ENCODE data around the gene IFT43. TPM values are rescaled to one million over a fixed set of nuclear protein-coding genes. Genes with fewer than 3 reads are reported as not detected.

IFT43 gene
- polyA plus RNA-seq, 3 donors, result 10.3 to 12.4 (median 10.5) TPM

- no peak for DNase-seq
Observed at GRCh38 chr14:76019676-76020075, 34.1 kb downstream of the IFT43 start.

GRCh38 chr14:76022991-76023390 lies 37.4 kb downstream of the IFT43 start:
- H3K4me1 Mint-ChIP-seq, result no peaks in the 10 kb centered on the region
- peaks cover 9% of the 10 kb centered on the region in 2 donors for H3K36me3 Mint-ChIP-seq
- H3K4me3 ChIP-seq (replicated peaks in 1 of 3; ENCODE audit: low read depth in 2 of 3, low read length in 3 of 3), result no peak overlapping the region
- no peak overlapping the region for H3K9ac ChIP-seq (ENCODE audit: insufficient read depth, low read length, poor library complexity, severe bottlenecking)
- no peak overlapping the region for H3K4me2 ChIP-seq (replicated peaks; ENCODE audit: extremely low read depth, low read length, poor library complexity, severe bottlenecking)
- no peak for DNase-seq
- no peaks in the 10 kb centered on the region for H3K36me3 ChIP-seq (replicated peaks in 1 of 2; ENCODE audit: control insufficient read depth in 1 of 2, insufficient read depth in 2 of 2, low read length in 2 of 2)
- no peak overlapping the region for H3K27ac ChIP-seq (ENCODE audit: low read depth in 1 of 2, low read length in 2 of 2)
- no peak overlapping the region for H3K4me3 Mint-ChIP-seq
- 100% methylated on average over 2 of the region's 2 CpGs for WGBS (ENCODE audit: insufficient coverage)
- H3K27ac Mint-ChIP-seq, result no peak overlapping the region
- H3K4me1 ChIP-seq (ENCODE audit: control insufficient read depth in 1 of 2, insufficient read depth in 2 of 2, low read length in 2 of 2), result no peaks in the 10 kb centered on the region
- H3K79me2 ChIP-seq (ENCODE audit: insufficient read depth, low read length), result no peaks in the 10 kb centered on the region
- H3K27me3 ChIP-seq (ENCODE audit: control insufficient read depth in 2 of 2, insufficient read depth in 2 of 2, low read length in 2 of 2), result no peaks in the 10 kb centered on the region
- H4K20me1 ChIP-seq (ENCODE audit: insufficient read depth, low read length), result no peaks in the 10 kb centered on the region
- H2AFZ ChIP-seq (ENCODE audit: insufficient read depth, low read depth, low read length, poor library complexity, severe bottlenecking), result no peak overlapping the region
- peaks cover 15 to 20% (median 19%) of the 10 kb centered on the region in 7 donors for H3K9me3 Mint-ChIP-seq
- no peaks in the 10 kb centered on the region for H3K27me3 Mint-ChIP-seq (ENCODE audit: low read depth in 3 of 3)
- peaks cover 8 to 12% of the 10 kb centered on the region in 2 donors for H3K9me3 ChIP-seq (replicated peaks in 1 of 2; ENCODE audit: control insufficient read depth in 1 of 2, insufficient read depth in 1 of 2, low read length in 2 of 2)
- no peak for TF ChIP-seq CTCF (IDR thresholded peaks at IDR 0.05)
- intact Hi-C loops (cut with micrococcal nuclease), result no loop called here

More at GRCh38 chr14:76019676-76020075, 34.1 kb downstream of the IFT43 start:
- no peaks in the 10 kb centered on the region for H3K79me2 ChIP-seq (ENCODE audit: insufficient read depth, low read length)
- H3K27ac Mint-ChIP-seq, result no peak overlapping the region
- H3K4me1 ChIP-seq (ENCODE audit: control insufficient read depth in 1 of 2, insufficient read depth in 2 of 2, low read length in 2 of 2), result no peaks in the 10 kb centered on the region
- no peak overlapping the region for H3K4me3 ChIP-seq (replicated peaks in 1 of 3; ENCODE audit: low read depth in 2 of 3, low read length in 3 of 3)
- no peak overlapping the region for H3K4me2 ChIP-seq (replicated peaks; ENCODE audit: extremely low read depth, low read length, poor library complexity, severe bottlenecking)
- no peak overlapping the region for H2AFZ ChIP-seq (ENCODE audit: insufficient read depth, low read depth, low read length, poor library complexity, severe bottlenecking)
- intact Hi-C loops (cut with micrococcal nuclease), result no loop called here
- no peak overlapping the region for H3K4me3 Mint-ChIP-seq
- WGBS (ENCODE audit: insufficient coverage), result no CpG with 5 or more reads among the region's 2 CpGs
- no peak overlapping the region for H3K27ac ChIP-seq (ENCODE audit: low read depth in 1 of 2, low read length in 2 of 2)
- TF ChIP-seq CTCF (IDR thresholded peaks at IDR 0.05), result no peak
- peaks cover 9 to 15% of the 10 kb centered on the region in 2 donors for H3K36me3 Mint-ChIP-seq
- no peaks in the 10 kb centered on the region for H4K20me1 ChIP-seq (ENCODE audit: insufficient read depth, low read length)
- H3K27me3 Mint-ChIP-seq (ENCODE audit: low read depth in 3 of 3), result peaks cover 0 to 2% (median 0%) of the 10 kb centered on the region in 3 donors
- no peaks in the 10 kb centered on the region for H3K36me3 ChIP-seq (replicated peaks in 1 of 2; ENCODE audit: control insufficient read depth in 1 of 2, insufficient read depth in 2 of 2, low read length in 2 of 2)
- H3K4me1 Mint-ChIP-seq, result no peaks in the 10 kb centered on the region
- H3K27me3 ChIP-seq (ENCODE audit: control insufficient read depth in 2 of 2, insufficient read depth in 2 of 2, low read length in 2 of 2), result no peaks in the 10 kb centered on the region
- H3K9me3 ChIP-seq (replicated peaks in 1 of 2; ENCODE audit: control insufficient read depth in 1 of 2, insufficient read depth in 1 of 2, low read length in 2 of 2), result peaks cover 8 to 12% of the 10 kb centered on the region in 2 donors
- peaks cover 15 to 23% (median 17%) of the 10 kb centered on the region in 7 donors for H3K9me3 Mint-ChIP-seq
- H3K9ac ChIP-seq (ENCODE audit: insufficient read depth, low read length, poor library complexity, severe bottlenecking), result no peak overlapping the region
